ENCODE results near the gene ABCF2.

Gene ABCF2

DNA sequence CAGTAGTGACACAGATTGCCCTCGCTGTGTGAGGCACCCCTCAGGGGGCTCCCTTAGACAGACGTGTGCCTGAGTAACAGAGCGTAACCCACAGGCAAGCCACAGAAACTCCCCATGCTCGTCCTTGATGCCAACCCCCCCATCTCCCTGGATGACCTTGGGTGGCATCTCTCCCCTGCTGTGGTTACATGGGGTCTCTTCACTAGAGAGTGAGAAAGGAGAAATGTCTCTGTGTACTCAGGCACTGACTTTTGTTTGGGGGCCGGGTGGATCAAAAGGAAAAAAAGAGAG lies 38.8 kb downstream of the ABCF2 start:
- TF ChIP-seq, protein P1, sequence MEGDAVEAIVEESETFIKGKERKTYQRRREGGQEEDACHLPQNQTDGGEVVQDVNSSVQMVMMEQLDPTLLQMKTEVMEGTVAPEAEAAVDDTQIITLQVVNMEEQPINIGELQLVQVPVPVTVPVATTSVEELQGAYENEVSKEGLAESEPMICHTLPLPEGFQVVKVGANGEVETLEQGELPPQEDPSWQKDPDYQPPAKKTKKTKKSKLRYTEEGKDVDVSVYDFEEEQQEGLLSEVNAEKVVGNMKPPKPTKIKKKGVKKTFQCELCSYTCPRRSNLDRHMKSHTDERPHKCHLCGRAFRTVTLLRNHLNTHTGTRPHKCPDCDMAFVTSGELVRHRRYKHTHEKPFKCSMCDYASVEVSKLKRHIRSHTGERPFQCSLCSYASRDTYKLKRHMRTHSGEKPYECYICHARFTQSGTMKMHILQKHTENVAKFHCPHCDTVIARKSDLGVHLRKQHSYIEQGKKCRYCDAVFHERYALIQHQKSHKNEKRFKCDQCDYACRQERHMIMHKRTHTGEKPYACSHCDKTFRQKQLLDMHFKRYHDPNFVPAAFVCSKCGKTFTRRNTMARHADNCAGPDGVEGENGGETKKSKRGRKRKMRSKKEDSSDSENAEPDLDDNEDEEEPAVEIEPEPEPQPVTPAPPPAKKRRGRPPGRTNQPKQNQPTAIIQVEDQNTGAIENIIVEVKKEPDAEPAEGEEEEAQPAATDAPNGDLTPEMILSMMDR (IDR thresholded peaks at IDR 0.05; ENCODE audit: low read depth, low read length) = no peak
- no peak for DNase-seq (ENCODE audit: extremely low read depth, low read depth)

DNA sequence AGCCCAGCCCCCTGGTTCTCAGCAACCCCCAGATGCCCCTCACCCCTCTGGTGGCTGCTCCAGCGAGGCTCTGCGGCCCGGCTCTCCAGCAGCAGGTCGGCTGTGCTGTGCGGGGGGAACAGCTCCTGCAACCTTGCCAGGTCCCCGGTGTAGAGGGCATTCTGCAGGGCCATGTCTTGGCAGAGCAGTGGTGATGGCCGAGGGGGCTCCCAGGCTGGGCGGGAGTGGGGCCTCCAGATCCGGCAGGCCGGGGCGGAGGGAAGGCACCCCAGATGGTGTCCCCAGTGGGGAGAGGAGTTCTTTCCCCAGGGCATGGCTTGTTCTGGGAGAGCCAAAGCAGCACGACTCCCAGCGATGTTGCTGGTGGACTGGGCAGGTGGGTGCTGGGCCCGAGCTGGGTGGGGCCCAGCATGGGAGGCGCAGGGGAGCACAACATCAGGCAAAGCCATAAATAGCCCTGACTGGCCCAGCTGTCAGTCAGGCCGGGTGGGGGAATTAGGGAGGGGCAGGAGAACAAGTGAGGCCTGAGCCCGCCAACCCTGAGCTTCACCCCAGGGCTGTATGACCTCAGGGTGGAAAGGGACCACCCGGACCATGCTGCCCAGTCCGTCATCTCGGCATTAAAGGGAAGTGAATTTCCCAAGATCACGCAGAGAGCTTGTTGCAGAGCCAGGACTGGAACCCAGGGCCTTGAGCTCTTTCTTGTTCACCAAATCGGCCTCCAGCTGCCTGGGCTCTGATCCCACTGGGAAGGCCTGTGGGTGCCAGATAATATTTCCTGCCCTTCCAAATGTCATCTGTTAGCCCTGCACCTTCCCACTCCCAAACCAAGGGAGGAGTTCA lies 39.4 kb downstream of the ABCF2 start:
- no peak for DNase-seq (ENCODE audit: extremely low read depth, low read depth)
- TF ChIP-seq, protein P1 (IDR thresholded peaks at IDR 0.05; ENCODE audit: low read depth, low read length) = no peak

DNA sequence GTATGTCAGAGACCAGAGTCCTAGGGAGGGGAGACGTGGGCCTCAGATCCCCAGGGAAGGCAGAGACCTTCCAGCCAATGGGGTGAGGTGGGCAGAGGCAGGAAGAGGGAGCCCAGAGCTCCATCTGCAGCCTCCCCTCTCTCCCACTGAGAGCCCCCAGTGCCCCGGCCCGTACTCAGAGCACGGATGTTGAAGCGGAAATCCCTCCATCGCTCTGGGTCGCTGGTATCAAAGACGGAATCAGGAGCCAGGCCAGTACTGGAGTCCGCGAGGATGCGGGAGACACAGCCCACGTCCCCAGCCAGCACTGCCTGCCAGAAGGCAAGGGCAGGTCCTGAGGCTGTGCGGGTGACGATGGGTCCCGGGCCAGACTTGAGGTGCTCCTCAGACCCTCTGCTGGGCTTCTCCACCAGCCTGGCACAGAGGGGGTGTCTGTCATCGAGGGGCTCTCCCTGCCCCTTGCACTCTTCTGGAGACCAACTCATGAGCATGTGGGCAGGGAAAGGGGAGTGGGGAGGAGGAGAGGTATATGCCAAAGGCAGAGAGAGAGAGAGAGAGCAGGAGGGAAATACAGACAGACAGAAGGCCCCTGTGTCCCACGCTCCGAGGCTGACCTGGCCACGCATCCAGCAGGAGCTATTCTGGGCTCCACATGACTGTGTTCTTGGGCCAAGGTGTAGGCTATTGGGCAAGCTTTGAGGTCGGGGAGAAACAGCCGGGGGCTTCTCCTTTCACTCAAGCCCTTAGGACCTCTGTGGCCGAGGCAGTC lies 40.2 kb downstream of the ABCF2 start, which contains the start of gene ASB10:
Gene ASB10, minus strand, starts transcription at position 611 of the 769 bp plus-strand sequence. Its CDS starts 120 bp downstream, at position 491.
- TF ChIP-seq, protein P1 (IDR thresholded peaks at IDR 0.05; ENCODE audit: low read depth, low read length) = no peak
- no peak for DNase-seq (ENCODE audit: extremely low read depth, low read depth)

DNA sequence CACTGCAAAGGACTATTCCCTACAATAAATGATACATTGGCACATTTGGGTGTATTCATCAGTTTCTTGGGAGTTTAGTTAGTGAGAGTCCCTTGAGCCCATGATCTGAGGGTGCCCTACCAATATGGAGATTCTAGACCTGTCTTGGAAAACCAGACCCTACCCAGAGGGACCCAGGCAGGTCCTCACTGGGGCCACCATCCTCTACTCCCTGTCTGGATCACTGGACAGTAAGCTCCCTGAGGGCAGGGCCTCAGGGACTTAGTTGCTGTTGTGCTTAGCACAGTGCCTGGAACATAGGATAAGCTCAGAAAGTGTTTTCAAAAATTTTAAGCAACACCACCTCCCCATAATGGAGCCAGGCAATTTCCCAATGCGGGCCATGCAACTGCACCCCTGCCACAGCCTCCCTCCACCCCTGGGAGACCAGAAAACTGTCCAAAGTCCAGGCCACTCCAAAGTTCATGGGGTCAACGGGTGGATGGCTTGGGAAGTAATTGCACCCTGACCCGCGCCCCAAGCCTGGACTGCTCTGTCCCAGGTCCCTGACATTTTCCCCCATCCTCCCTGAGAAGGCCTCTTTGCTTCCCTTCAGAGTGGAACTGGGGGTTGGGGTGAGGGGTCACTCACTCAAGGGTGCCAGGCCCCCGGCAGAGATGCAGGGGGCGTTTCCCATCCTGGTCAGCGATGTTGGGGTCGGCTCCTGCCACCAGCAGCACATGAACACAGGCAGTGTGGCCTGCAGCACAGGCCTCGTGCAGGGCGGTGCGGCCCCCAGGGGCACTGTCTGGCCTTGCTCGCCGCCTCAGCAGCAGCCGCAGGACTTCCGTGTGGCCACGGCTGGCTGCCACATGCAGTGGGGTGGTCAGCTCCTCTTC lies 41.0 kb downstream of the ABCF2 start:
- TF ChIP-seq, protein P1 (IDR thresholded peaks at IDR 0.05; ENCODE audit: low read depth, low read length) = no peak
- DNase-seq (ENCODE audit: extremely low read depth, low read depth) = no peak

DNA sequence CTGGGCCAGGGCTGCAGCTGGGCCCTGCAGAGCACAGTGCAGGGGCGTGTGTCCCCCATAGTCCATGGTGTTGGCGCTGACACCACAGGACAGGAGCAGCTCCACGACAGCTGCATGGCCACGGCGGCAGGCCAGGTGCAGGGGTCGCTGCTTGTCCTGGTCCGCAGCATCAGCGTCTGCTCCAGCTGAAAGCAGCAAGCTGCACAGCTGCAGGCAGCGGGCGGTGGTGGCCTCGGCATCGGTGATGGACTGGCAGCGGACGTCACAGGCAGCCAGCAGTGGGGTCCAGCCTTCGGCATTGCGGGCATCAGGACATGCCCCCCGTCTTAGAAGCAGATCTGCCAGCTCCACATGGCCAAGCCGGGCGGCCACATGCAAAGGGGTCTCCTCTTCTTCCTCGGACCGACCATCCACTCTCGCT lies 46.0 kb downstream of the ABCF2 start:
- DNase-seq (ENCODE audit: extremely low read depth, low read depth) = no peak
- TF ChIP-seq, protein P1 (IDR thresholded peaks at IDR 0.05; ENCODE audit: low read depth, low read length) = no peak

DNA sequence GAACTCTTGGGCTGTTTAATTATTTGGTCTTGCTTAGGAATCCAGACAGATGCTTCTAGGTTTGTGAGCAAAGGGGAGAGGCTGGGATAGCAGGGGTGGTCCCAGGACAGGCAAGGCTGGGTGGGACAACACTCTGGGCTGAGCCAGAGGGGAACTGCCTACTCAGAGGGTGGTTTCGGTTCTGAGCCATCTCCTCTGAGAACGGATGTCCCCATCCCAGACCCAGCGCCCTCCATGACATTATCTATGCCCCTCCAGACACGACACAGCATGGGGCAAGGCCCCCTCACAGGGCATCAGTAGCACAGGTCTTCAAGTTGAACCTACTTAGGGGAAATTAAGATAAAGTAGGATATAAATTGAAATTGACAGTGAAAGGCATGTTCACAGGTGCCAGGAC lies 47.1 kb downstream of the ABCF2 start:
- TF ChIP-seq, protein P1 (IDR thresholded peaks at IDR 0.05; ENCODE audit: low read depth, low read length) = no peak
- DNase-seq (ENCODE audit: extremely low read depth, low read depth) = no peak

Data from AG09319 (cell line).